Measurements from ENCODE around the gene CHSY3.

DNA sequence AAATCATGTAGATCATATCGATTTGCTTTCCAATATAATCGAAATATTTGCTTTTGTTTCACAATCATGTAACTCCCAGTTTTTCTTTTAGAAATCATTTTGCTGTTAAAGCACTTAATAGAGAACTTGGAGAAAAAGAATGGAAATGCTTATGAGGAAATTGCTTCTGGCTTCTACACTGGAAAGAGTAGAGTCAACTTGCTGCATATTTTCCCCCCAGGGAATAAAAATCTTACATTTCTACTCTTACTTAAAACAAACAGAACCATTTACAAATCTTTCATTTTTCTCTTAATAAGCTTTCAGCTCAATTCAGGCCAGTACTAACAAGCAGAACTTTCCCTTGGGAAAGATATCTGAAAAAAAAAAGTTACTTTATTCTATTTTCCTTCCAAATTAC, 312.0 kb downstream of the CHSY3 start:
- TF ChIP-seq, protein P1, sequence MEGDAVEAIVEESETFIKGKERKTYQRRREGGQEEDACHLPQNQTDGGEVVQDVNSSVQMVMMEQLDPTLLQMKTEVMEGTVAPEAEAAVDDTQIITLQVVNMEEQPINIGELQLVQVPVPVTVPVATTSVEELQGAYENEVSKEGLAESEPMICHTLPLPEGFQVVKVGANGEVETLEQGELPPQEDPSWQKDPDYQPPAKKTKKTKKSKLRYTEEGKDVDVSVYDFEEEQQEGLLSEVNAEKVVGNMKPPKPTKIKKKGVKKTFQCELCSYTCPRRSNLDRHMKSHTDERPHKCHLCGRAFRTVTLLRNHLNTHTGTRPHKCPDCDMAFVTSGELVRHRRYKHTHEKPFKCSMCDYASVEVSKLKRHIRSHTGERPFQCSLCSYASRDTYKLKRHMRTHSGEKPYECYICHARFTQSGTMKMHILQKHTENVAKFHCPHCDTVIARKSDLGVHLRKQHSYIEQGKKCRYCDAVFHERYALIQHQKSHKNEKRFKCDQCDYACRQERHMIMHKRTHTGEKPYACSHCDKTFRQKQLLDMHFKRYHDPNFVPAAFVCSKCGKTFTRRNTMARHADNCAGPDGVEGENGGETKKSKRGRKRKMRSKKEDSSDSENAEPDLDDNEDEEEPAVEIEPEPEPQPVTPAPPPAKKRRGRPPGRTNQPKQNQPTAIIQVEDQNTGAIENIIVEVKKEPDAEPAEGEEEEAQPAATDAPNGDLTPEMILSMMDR (IDR thresholded peaks at IDR 0.05; ENCODE audit: insufficient read depth, low read depth, low read length), result no peak
- no peak for TF ChIP-seq EZH2 (IDR thresholded peaks at IDR 0.05; ENCODE audit: insufficient read depth, low read length)
